Stomach smooth muscle (tissue), 2 donors: Measurements from ENCODE around the gene ATP10A.
"Not testable (repeated sequence)": the region's sequence is repeated elsewhere in the genome, so short reads cannot be mapped to it uniquely, and the experiment has no call there.

ENCODE experiments used
- H3K27ac ChIP-seq: one replicate; pipeline ENCODE4 v1.7.0; 2013; ENCODE audit warnings: mild to moderate bottlenecking, low read length, inconsistent platforms
- H3K27me3 ChIP-seq, 2 donors: one replicate each; pipeline ENCODE4 v1.7.0; 2013; ENCODE audit warnings: low read length in 2 of 2; ENCODE audit not compliant: insufficient read depth in 2 of 2, control insufficient read depth in 1 of 2
- H3K36me3 ChIP-seq, 2 donors: one replicate each; pipeline ENCODE4 v1.7.0; 2013; ENCODE audit warnings: low read length in 2 of 2; ENCODE audit not compliant: control insufficient read depth in 2 of 2, insufficient read depth in 2 of 2
- H3K4me1 ChIP-seq: one replicate; pipeline ENCODE4 v1.7.0; 2013; ENCODE audit warnings: low read length; ENCODE audit not compliant: control insufficient read depth, insufficient read depth
- H3K4me3 ChIP-seq, 2 donors: one replicate each; pipeline ENCODE4 v1.7.0; 2013; ENCODE audit warnings: low read length in 2 of 2
- H3K9ac ChIP-seq, 2 donors: one replicate each; pipeline ENCODE4 v1.7.0; 2013; ENCODE audit warnings: low read length in 2 of 2, mild to moderate bottlenecking in 1 of 2
- H3K9me3 ChIP-seq, 2 donors: one replicate each; pipeline ENCODE4 v1.7.0; 2013; ENCODE audit warnings: low read length in 2 of 2; ENCODE audit not compliant: control insufficient read depth in 2 of 2
- donor health status: healthy.
- donor health status: Pancreatic carcinoma.

The ATP10A gene

GRCh38 chr15:25649390-25649789 is 213.7 kb downstream of the ATP10A start:
- no peak overlapping the region for H3K27ac ChIP-seq
- no peak overlapping the region for H3K4me3 ChIP-seq
- H3K4me1 ChIP-seq, result peaks cover 3% of the 10 kb centered on the region
- no peaks in the 10 kb centered on the region for H3K9me3 ChIP-seq
- H3K36me3 ChIP-seq, result no peaks in the 10 kb centered on the region
- H3K9ac ChIP-seq, result no peak overlapping the region
- H3K27me3 ChIP-seq, result no peaks in the 10 kb centered on the region

GRCh38 chr15:25643120-25643519 is 220.0 kb downstream of the ATP10A start:
- no peak overlapping the region for H3K4me3 ChIP-seq
- no peaks in the 10 kb centered on the region for H3K36me3 ChIP-seq
- no peak overlapping the region for H3K9ac ChIP-seq
- H3K27ac ChIP-seq, result no peak overlapping the region
- H3K9me3 ChIP-seq, result no peaks in the 10 kb centered on the region
- H3K27me3 ChIP-seq, result no peaks in the 10 kb centered on the region
- H3K4me1 ChIP-seq, result peaks cover 5% of the 10 kb centered on the region

GRCh38 chr15:25641762-25642161 is 221.4 kb downstream of the ATP10A start:
- no peaks in the 10 kb centered on the region for H3K9me3 ChIP-seq
- H3K27me3 ChIP-seq, result no peaks in the 10 kb centered on the region
- no peak overlapping the region for H3K9ac ChIP-seq
- H3K36me3 ChIP-seq, result no peaks in the 10 kb centered on the region
- H3K27ac ChIP-seq, result no peak overlapping the region
- no peak overlapping the region for H3K4me3 ChIP-seq
- H3K4me1 ChIP-seq, result peaks cover 5% of the 10 kb centered on the region

GRCh38 chr15:25641361-25641760 is 221.8 kb downstream of the ATP10A start:
- no peak overlapping the region for H3K4me3 ChIP-seq
- H3K4me1 ChIP-seq, result peaks cover 5% of the 10 kb centered on the region
- H3K27ac ChIP-seq, result no peak overlapping the region
- no peak overlapping the region for H3K9ac ChIP-seq
- H3K36me3 ChIP-seq, result no peaks in the 10 kb centered on the region
- H3K27me3 ChIP-seq, result no peaks in the 10 kb centered on the region
- no peaks in the 10 kb centered on the region for H3K9me3 ChIP-seq

- H3K4me3 ChIP-seq, H3K9ac ChIP-seq, H3K27ac ChIP-seq, H3K9me3 ChIP-seq, H3K4me1 ChIP-seq, H3K36me3 ChIP-seq, H3K27me3 ChIP-seq: not testable (repeated sequence)
Observed at GRCh38 chr15:25640959-25641358, 222.2 kb downstream of the ATP10A start.

GRCh38 chr15:25640381-25640780 is 222.7 kb downstream of the ATP10A start:
- Histone ChIP-seq H3K27me3 (no peaks in the 10 kb centered on the region), H3K9ac (no peak overlapping the region), H3K36me3 (no peaks in the 10 kb centered on the region), H3K27ac (no peak overlapping the region), H3K9me3 (no peaks in the 10 kb centered on the region), H3K4me3 (no peak overlapping the region), H3K4me1 (peaks cover 8% of the 10 kb centered on the region)

GRCh38 chr15:25636486-25636885 is 226.6 kb downstream of the ATP10A start:
- H3K4me3 ChIP-seq, H3K27ac ChIP-seq: not testable (repeated sequence)

GRCh38 chr15:25635191-25635590 is 227.9 kb downstream of the ATP10A start:
- no peak overlapping the region for H3K4me3 ChIP-seq
- no peaks in the 10 kb centered on the region for H3K27me3 ChIP-seq
- H3K9me3 ChIP-seq, result no peaks in the 10 kb centered on the region
- peaks cover 6% of the 10 kb centered on the region for H3K4me1 ChIP-seq
- H3K36me3 ChIP-seq, result no peaks in the 10 kb centered on the region
- no peak overlapping the region for H3K9ac ChIP-seq
- H3K27ac ChIP-seq, result no peak overlapping the region

More at GRCh38 chr15:25636486-25636885, 226.6 kb downstream of the ATP10A start:
- not testable (repeated sequence) for H3K9me3 ChIP-seq, H3K36me3 ChIP-seq, H3K27me3 ChIP-seq, H3K4me1 ChIP-seq, H3K9ac ChIP-seq

- Histone ChIP-seq H3K4me1 (peaks cover 6% of the 10 kb centered on the region), H3K4me3 (no peak overlapping the region), H3K9me3 (no peaks in the 10 kb centered on the region), H3K9ac (no peak overlapping the region), H3K36me3 (no peaks in the 10 kb centered on the region), H3K27ac (no peak overlapping the region), H3K27me3 (no peaks in the 10 kb centered on the region)
Observed at GRCh38 chr15:25633862-25634261, 229.3 kb downstream of the ATP10A start.

- H3K27me3 ChIP-seq, result no peaks in the 10 kb centered on the region
- no peak overlapping the region for H3K27ac ChIP-seq
- H3K4me1 ChIP-seq, result peaks cover 6% of the 10 kb centered on the region
- no peak overlapping the region for H3K9ac ChIP-seq
- H3K9me3 ChIP-seq, result no peaks in the 10 kb centered on the region
- no peak overlapping the region for H3K4me3 ChIP-seq
- H3K36me3 ChIP-seq, result no peaks in the 10 kb centered on the region
Observed at GRCh38 chr15:25631971-25632370, 231.2 kb downstream of the ATP10A start.
